GM19452 (cell line): ENCODE results near the gene MAPK1IP1L.

ENCODE experiments used
- ATAC-seq: cut with Tn5 transposase; IDR thresholded peaks from one replicate; pipeline ENCODE4 v1.9.1; 2021; ENCODE audit not compliant: unreplicated experiment

MAPK1IP1L gene

GRCh38 chr14:55094292-55095157, 43.1 kb downstream of the MAPK1IP1L start:
- ATAC-seq, result no peak

- ATAC-seq, result peak; percentile 57
Measured at GRCh38 chr14:55097881-55098560, 46.6 kb downstream of the MAPK1IP1L start.

GRCh38 chr14:55098561-55098898, 47.1 kb downstream of the MAPK1IP1L start:
- no peak for ATAC-seq

- no peak for ATAC-seq
Measured at GRCh38 chr14:55099756-55100155, 48.3 kb downstream of the MAPK1IP1L start.

GRCh38 chr14:55101698-55102097, 50.3 kb downstream of the MAPK1IP1L start:
- ATAC-seq, result no peak

- peak; percentile 58 for ATAC-seq
Measured at GRCh38 chr14:55102141-55102621, 50.7 kb downstream of the MAPK1IP1L start.

GRCh38 chr14:55103005-55103640, 51.7 kb downstream of the MAPK1IP1L start:
- peak; percentile 43 for ATAC-seq

- ATAC-seq, result no peak
Measured at GRCh38 chr14:55103971-55104954, 52.8 kb downstream of the MAPK1IP1L start.

GRCh38 chr14:55105991-55106390, 54.5 kb downstream of the MAPK1IP1L start:
- ATAC-seq, result no peak

GRCh38 chr14:55107766-55108554, 56.5 kb downstream of the MAPK1IP1L start:
- no peak for ATAC-seq

- ATAC-seq, result no peak
Measured at GRCh38 chr14:55109836-55110235, 58.4 kb downstream of the MAPK1IP1L start.

- ATAC-seq, result no peak
Measured at GRCh38 chr14:55111122-55111708, 59.8 kb downstream of the MAPK1IP1L start.

- no peak for ATAC-seq
Measured at GRCh38 chr14:55114720-55115119, 63.3 kb downstream of the MAPK1IP1L start.

- no peak for ATAC-seq
Measured at GRCh38 chr14:55115460-55115859, 64.0 kb downstream of the MAPK1IP1L start.

- ATAC-seq, result no peak
Measured at GRCh38 chr14:55115861-55116245, 64.4 kb downstream of the MAPK1IP1L start.

- ATAC-seq, result no peak
Measured at GRCh38 chr14:55116246-55117030, 65.0 kb downstream of the MAPK1IP1L start.

GRCh38 chr14:55117803-55118441, 66.5 kb downstream of the MAPK1IP1L start:
- ATAC-seq, result no peak

- ATAC-seq, result no peak
Measured at GRCh38 chr14:55118761-55119160, 67.3 kb downstream of the MAPK1IP1L start.
